Nephron progenitor cell (in vitro differentiated cells): ENCODE measurements around the gene SLC23A2.

Experiments used
- DNase-seq: peaks from one replicate; pipeline ENCODE4 v3.0.0; 2021
- H3K27ac Mint-ChIP-seq: 2 replicates; pipeline ENCODE4 v1.8.0; 2021; ENCODE audit warnings: mild to moderate bottlenecking, moderate library complexity, mixed read lengths
- H3K27me3 Mint-ChIP-seq: 2 replicates; pipeline ENCODE4 v1.8.0; 2021; ENCODE audit warnings: mild to moderate bottlenecking, low read depth, mixed read lengths; ENCODE audit not compliant: poor library complexity
- H3K36me3 Mint-ChIP-seq: 2 replicates; pipeline ENCODE4 v1.8.0; 2021; ENCODE audit warnings: low read depth, mixed read lengths
- H3K4me1 Mint-ChIP-seq: 2 replicates; pipeline ENCODE4 v1.8.0; 2021; ENCODE audit warnings: mixed read lengths
- H3K4me3 Mint-ChIP-seq: 2 replicates; pipeline ENCODE4 v1.8.0; 2021; ENCODE audit warnings: mild to moderate bottlenecking, moderate library complexity, mixed read lengths
- H3K9me3 Mint-ChIP-seq: 2 replicates; pipeline ENCODE4 v1.8.0; 2021; ENCODE audit warnings: mild to moderate bottlenecking, moderate library complexity, mixed read lengths
- CTCF ChIP-seq: fragments of 200-600 bp; sonication (generic); IDR thresholded peaks from 2 replicates; pipeline ENCODE4 v1.5.0; 2021; ENCODE audit warnings: antibody characterized with exemption

Gene SLC23A2

GRCh38 chr20:4891190-4891763 lies 110.0 kb downstream of the SLC23A2 start:
- peaks cover 5% of the 10 kb centered on the region for H3K36me3 Mint-ChIP-seq
- no peak overlapping the region for H3K27ac Mint-ChIP-seq

GRCh38 chr20:4889446-4889845 lies 111.9 kb downstream of the SLC23A2 start:
- H3K4me3 Mint-ChIP-seq = no peak overlapping the region
- H3K4me1 Mint-ChIP-seq = peaks cover 13% of the 10 kb centered on the region
- H3K27me3 Mint-ChIP-seq = peaks cover 7% of the 10 kb centered on the region
- no peak for TF ChIP-seq CTCF
- DNase-seq = no peak
- H3K27ac Mint-ChIP-seq = no peak overlapping the region
- H3K36me3 Mint-ChIP-seq = peaks cover 5% of the 10 kb centered on the region
- H3K9me3 Mint-ChIP-seq = no peaks in the 10 kb centered on the region

More at GRCh38 chr20:4891190-4891763, 110.0 kb downstream of the SLC23A2 start:
- DNase-seq = no peak
- Mint-ChIP-seq H3K9me3 (no peaks in the 10 kb centered on the region), H3K4me1 (peaks cover 28% of the 10 kb centered on the region), H3K4me3 (no peak overlapping the region), H3K27me3 (peaks cover 6% of the 10 kb centered on the region)
- TF ChIP-seq CTCF = no peak

GRCh38 chr20:4887586-4887985 lies 113.7 kb downstream of the SLC23A2 start:
- no peak overlapping the region for H3K27ac Mint-ChIP-seq

GRCh38 chr20:4886771-4887527 lies 114.4 kb downstream of the SLC23A2 start:
- TF ChIP-seq CTCF = no peak
- H3K27me3 Mint-ChIP-seq = peaks cover 4% of the 10 kb centered on the region
- H3K9me3 Mint-ChIP-seq = no peaks in the 10 kb centered on the region
- H3K4me1 Mint-ChIP-seq = peaks cover 8% of the 10 kb centered on the region
- no peak overlapping the region for H3K27ac Mint-ChIP-seq
- no peak for DNase-seq
- no peak overlapping the region for H3K4me3 Mint-ChIP-seq
- peaks cover 4% of the 10 kb centered on the region for H3K36me3 Mint-ChIP-seq

More at GRCh38 chr20:4887586-4887985, 113.7 kb downstream of the SLC23A2 start:
- H3K4me1 Mint-ChIP-seq = peaks cover 8% of the 10 kb centered on the region
- no peaks in the 10 kb centered on the region for H3K9me3 Mint-ChIP-seq
- H3K4me3 Mint-ChIP-seq = no peak overlapping the region
- no peak for TF ChIP-seq CTCF
- DNase-seq = no peak
- H3K27me3 Mint-ChIP-seq = peaks cover 4% of the 10 kb centered on the region
- H3K36me3 Mint-ChIP-seq = peaks cover 6% of the 10 kb centered on the region

- TF ChIP-seq CTCF = no peak
- Mint-ChIP-seq H3K27ac (no peak overlapping the region), H3K36me3 (peaks cover 9% of the 10 kb centered on the region), H3K9me3 (no peaks in the 10 kb centered on the region), H3K27me3 (peaks cover 4% of the 10 kb centered on the region), H3K4me1 (peaks cover 13% of the 10 kb centered on the region), H3K4me3 (no peak overlapping the region)
- no peak for DNase-seq
Observed at GRCh38 chr20:4885877-4886276, 115.4 kb downstream of the SLC23A2 start.
